GM23248 (cell line): ENCODE measurements around the gene ORM2. TPM values are rescaled to one million over a fixed set of nuclear protein-coding genes. Genes with fewer than 3 reads are reported as not detected.

Experiments used
- DNase-seq: peaks from one replicate; pipeline ENCODE4 v3.0.0-alpha.2; 2015
- H2AFZ ChIP-seq: fragments of 200-600 bp; sonication (generic); 2 replicates; pipeline ENCODE4 v1.6.1; 2016; ENCODE audit warnings: antibody characterized with exemption
- H3F3A ChIP-seq: fragments of 200-600 bp; sonication (generic); 2 replicates; pipeline ENCODE4 v1.6.1; 2016; ENCODE audit warnings: mild to moderate bottlenecking, antibody characterized with exemption, mixed run types; ENCODE audit not compliant: insufficient read depth
- H3K27ac ChIP-seq: fragments of 200-600 bp; sonication (generic); 2 replicates; pipeline ENCODE4 v1.5.1; 2016; ENCODE audit warnings: mild to moderate bottlenecking
- H3K27me3 ChIP-seq: fragments of 200-600 bp; sonication (generic); replicated peaks from 2 replicates; pipeline ENCODE4 v1.6.1; 2016; ENCODE audit warnings: mild to moderate bottlenecking; ENCODE audit not compliant: insufficient read depth
- H3K36me3 ChIP-seq: fragments of 200-600 bp; sonication (generic); 2 replicates; pipeline ENCODE4 v1.6.1; 2016; ENCODE audit warnings: low read depth, mild to moderate bottlenecking
- H3K4me1 ChIP-seq: fragments of 200-600 bp; sonication (generic); 2 replicates; pipeline ENCODE4 v1.6.1; 2016; ENCODE audit warnings: mild to moderate bottlenecking; ENCODE audit not compliant: insufficient read depth
- H3K4me2 ChIP-seq: fragments of 200-600 bp; sonication (generic); one replicate; pipeline ENCODE4 v1.6.1; 2016; ENCODE audit warnings: mild to moderate bottlenecking; ENCODE audit not compliant: unreplicated experiment
- H3K4me3 ChIP-seq: fragments of 200-600 bp; sonication (generic); 2 replicates; pipeline ENCODE4 v1.5.1; 2016; ENCODE audit warnings: mild to moderate bottlenecking
- H3K79me2 ChIP-seq: fragments of 200-600 bp; sonication (generic); 2 replicates; pipeline ENCODE4 v1.6.1; 2016; ENCODE audit warnings: mild to moderate bottlenecking; ENCODE audit not compliant: insufficient read depth
- H3K9ac ChIP-seq: fragments of 200-600 bp; sonication (generic); 2 replicates; pipeline ENCODE4 v1.6.1; 2016; ENCODE audit warnings: mild to moderate bottlenecking
- H3K9me2 ChIP-seq: fragments of 200-600 bp; sonication (generic); 2 replicates; pipeline ENCODE4 v1.6.1; 2016; ENCODE audit warnings: mixed run types, mild to moderate bottlenecking, moderate library complexity; ENCODE audit not compliant: insufficient read depth
- H3K9me3 ChIP-seq: fragments of 200-600 bp; sonication (generic); one replicate; pipeline ENCODE4 v1.6.1; 2017; ENCODE audit warnings: low read depth
- H4K20me1 ChIP-seq: fragments of 200-600 bp; sonication (generic); 2 replicates; pipeline ENCODE4 v1.6.0; 2016; ENCODE audit not compliant: insufficient read depth
- EZH2 ChIP-seq: fragments of 200-600 bp; sonication (generic); IDR thresholded peaks from 2 replicates; pipeline ENCODE4 v1.6.1; 2018; ENCODE audit warnings: antibody characterized with exemption, mild to moderate bottlenecking; ENCODE audit not compliant: insufficient read depth, poor library complexity, severe bottlenecking
- EZH2phosphoT487 ChIP-seq: fragments of 200-600 bp; sonication (generic); IDR thresholded peaks from 2 replicates; pipeline ENCODE4 v1.6.1; 2018; ENCODE audit warnings: antibody characterized with exemption, moderate library complexity, mild to moderate bottlenecking, low read depth; ENCODE audit not compliant: insufficient read depth
- WGBS, 2 experiments: methylation state at CpG; one replicate each; pipeline ENCODE4 v1.1.6; 2015 to 2017; ENCODE audit warnings: low lambda C conversion rate in 2 of 2, low coverage in 1 of 2; ENCODE audit errors: missing lambda C conversion rate in 2 of 2; 5-methylcytosine and 5-hydroxymethylcytosine counted together
- in situ Hi-C: fragments of 300-500 bp; cut with MboI; formaldehyde crosslinking; loops from 2 replicates; pipeline ENCODE4 v1.15.0; 2020
- polyA plus RNA-seq: library from polyadenylated mRNA; unstranded; fragments of >200 nt; fragmentation: Nextera tagmentation; extraction: Ambion mirVana; gene quantifications from 2 replicates; pipeline ENCODE4 v1.2.1, GENCODE V29; 2016
- total RNA-seq: library from RNA; depleted of rRNA; stranded (reverse); fragments of >200 nt; shearing (Covaris generic); gene quantifications from 2 replicates; pipeline ENCODE4 v1.2.3, GENCODE V29; 2014

ORM2 gene
- total and polyA plus RNA-seq, 2 experiments from 2014 or later, result not detected

DNA sequence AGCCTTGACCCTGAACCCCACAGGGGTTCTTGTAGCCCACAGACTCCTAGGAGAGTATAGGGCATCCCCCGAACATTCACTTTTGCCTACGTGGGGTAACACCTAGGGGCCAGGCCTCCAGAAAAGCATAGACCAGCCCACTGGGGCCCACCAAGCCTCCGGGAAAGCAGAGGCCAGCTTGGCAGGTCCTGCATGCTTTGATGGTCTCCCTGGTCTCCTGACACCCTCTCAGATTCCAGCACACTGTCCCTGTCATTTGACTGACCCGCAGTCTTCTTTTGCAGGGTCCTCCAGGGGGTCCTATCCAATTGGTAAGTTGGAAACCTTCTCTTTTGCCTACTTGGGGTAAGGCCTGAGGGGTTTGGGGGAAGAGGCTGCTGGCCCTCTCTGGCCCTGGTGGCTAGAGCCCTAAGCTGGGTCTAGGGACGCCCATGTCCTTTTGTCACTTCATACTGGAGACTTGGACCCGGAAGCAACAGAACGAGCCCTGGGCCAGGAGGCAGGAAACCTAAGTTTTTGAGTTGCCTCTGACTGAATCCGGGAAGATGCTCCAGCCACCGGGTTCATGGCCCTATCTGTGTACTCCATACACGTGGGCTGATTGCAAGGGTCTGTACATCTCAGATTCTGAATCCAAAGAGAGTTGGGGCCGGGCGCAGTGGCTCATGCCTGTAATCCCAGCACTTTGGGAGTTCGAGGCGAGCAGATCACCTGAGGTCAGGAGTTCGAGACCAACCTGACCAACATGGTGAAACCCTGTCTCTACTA is 27.7 kb upstream of the ORM2 start:
- Histone ChIP-seq H3K27ac (no peak overlapping the region), H4K20me1 (no peaks in the 10 kb centered on the region), H2AFZ (no peak overlapping the region), H3K79me2 (no peaks in the 10 kb centered on the region), H3K4me2 (no peak overlapping the region), H3K4me1 (no peaks in the 10 kb centered on the region), H3K9me3 (no peaks in the 10 kb centered on the region), H3K9ac (no peak overlapping the region), H3K27me3 (no peaks in the 10 kb centered on the region), H3K4me3 (no peak overlapping the region), H3K9me2 (no peaks in the 10 kb centered on the region), H3F3A (no peaks in the 10 kb centered on the region; the same call in 1 of the 2 replicates), H3K36me3 (no peaks in the 10 kb centered on the region)
- TF ChIP-seq EZH2phosphoT487 (no peak), EZH2 (no peak)
- in situ Hi-C loops, result no loop called here
- WGBS, 2 experiments, result 84 to 86% methylated on average over 15 of the region's 15 CpGs
- DNase-seq, result no peak

DNA sequence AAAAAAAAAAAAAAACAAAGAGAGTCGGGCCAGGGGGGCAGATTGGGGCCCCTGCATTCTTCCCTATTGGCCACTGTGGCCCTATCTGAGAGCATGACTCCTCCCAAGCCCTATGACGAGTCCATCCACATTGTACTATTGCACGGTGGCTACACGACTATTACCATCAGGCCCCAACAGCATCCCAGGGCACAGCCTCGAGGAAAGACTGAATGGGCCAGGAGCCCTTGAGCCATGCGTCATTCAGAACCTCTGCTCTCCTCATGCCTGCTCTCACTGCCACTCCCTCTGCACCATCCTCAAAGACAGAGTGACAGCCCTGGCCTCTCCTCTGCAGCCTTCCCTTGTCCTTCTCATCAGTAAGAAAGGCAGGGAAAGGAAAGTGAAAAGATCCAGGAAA is 26.9 kb upstream of the ORM2 start:
- WGBS, 2 experiments, result 52 to 59% methylated on average over 6 of the region's 6 CpGs
- in situ Hi-C loops, result no loop called here
- Histone ChIP-seq H3K9me3 (no peaks in the 10 kb centered on the region), H3K9me2 (no peaks in the 10 kb centered on the region), H3K4me1 (no peaks in the 10 kb centered on the region), H3K9ac (no peak overlapping the region), H3K27me3 (no peaks in the 10 kb centered on the region), H3K4me2 (no peak overlapping the region), H3K79me2 (no peaks in the 10 kb centered on the region), H3K36me3 (no peaks in the 10 kb centered on the region), H3K4me3 (no peak overlapping the region), H3K27ac (no peak overlapping the region), H4K20me1 (no peaks in the 10 kb centered on the region), H2AFZ (no peak overlapping the region), H3F3A (no peaks in the 10 kb centered on the region)
- TF ChIP-seq EZH2, result no peak
- DNase-seq, result no peak

DNA sequence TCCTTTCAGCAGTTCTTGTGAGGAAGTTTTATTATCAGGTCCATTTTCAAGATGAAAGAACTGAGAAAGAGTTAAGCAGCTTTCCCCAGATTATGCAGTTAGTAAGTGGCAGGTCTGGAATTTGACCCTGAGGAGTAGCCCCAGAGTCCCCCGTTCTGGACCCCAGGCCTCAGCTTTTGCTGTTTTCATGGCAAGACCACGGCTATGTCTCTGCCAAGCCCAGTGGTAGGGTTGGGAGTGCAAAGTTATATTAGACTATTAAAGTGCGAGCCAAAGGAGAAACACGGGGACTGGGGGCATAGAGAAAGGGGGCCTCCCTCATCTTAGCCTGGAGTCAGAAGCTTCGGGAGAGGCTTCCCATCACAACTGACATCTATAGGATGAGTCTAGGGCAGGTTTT is 26.1 kb upstream of the ORM2 start:
- Histone ChIP-seq H3K4me2 (no peak overlapping the region), H3K36me3 (no peaks in the 10 kb centered on the region), H3K79me2 (no peaks in the 10 kb centered on the region), H3K4me1 (no peaks in the 10 kb centered on the region), H3K9ac (no peak overlapping the region), H3F3A (no peaks in the 10 kb centered on the region), H2AFZ (no peak overlapping the region), H3K9me3 (no peaks in the 10 kb centered on the region), H3K4me3 (no peak overlapping the region), H3K27ac (no peak overlapping the region), H3K9me2 (no peaks in the 10 kb centered on the region), H3K27me3 (no peaks in the 10 kb centered on the region), H4K20me1 (no peaks in the 10 kb centered on the region)
- no peak for TF ChIP-seq EZH2phosphoT487
- TF ChIP-seq EZH2, result no peak
- WGBS, 2 experiments, result 96 to 97% methylated on average over 5 of the region's 5 CpGs
- no peak for DNase-seq
- in situ Hi-C loops, result no loop called here

DNA sequence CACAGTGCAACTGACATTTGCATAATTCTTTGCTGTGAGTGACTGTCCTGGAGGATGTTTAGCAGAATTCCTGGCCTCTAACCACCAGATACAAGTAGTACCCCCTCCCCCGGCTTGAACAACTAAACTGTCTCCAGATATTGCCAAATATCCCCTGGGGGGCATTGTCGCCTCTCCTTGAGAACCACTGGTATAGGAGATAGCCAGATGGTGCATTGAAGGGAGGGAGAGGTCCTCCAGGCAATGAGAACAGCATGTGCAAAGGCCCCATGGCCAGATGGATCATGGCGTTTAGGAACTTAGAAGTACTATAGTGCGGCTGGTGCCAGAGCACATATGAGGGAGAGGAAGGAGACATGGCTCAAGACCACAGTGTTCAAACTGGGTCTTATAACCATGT is 25.7 kb upstream of the ORM2 start:
- Histone ChIP-seq H4K20me1 (no peaks in the 10 kb centered on the region), H3K79me2 (no peaks in the 10 kb centered on the region), H3K4me2 (no peak overlapping the region), H3K9ac (no peak overlapping the region), H3F3A (no peaks in the 10 kb centered on the region), H3K4me3 (no peak overlapping the region), H3K9me2 (no peaks in the 10 kb centered on the region), H3K27me3 (no peaks in the 10 kb centered on the region), H2AFZ (no peak overlapping the region), H3K9me3 (no peaks in the 10 kb centered on the region), H3K27ac (no peak overlapping the region), H3K4me1 (no peaks in the 10 kb centered on the region), H3K36me3 (no peaks in the 10 kb centered on the region)
- no peak for TF ChIP-seq EZH2
- no peak for TF ChIP-seq EZH2phosphoT487
- in situ Hi-C loops, result no loop called here
- WGBS, 2 experiments, result 91 to 95% methylated on average over 4 of the region's 4 CpGs
- DNase-seq, result no peak
